Panc1 (cell line): ENCODE results near the gene GPNMB. TPM values are rescaled to one million over a fixed set of nuclear protein-coding genes. Genes with fewer than 3 reads are reported as not detected.

ENCODE experiments used
- total RNA-seq: library from RNA; stranded (reverse); gene quantifications from one replicate; pipeline ENCODE4 v1.2.1, GENCODE V29; 2021; ENCODE audit not compliant: unreplicated experiment

Gene GPNMB
- total RNA-seq, 1 experiment from 2014 or later = 2.1 TPM

Other genes with a start within 250 kb of the GPNMB start
- 52.3 TPM for gene HYCC1, start 232.6 kb upstream of the GPNMB start, total RNA-seq
- gene KLHL7, start 141.0 kb upstream of the GPNMB start, total RNA-seq = 33.8 TPM
- 30.3 TPM for gene NUP42, start 64.7 kb upstream of the GPNMB start, total RNA-seq
- gene MALSU1, start 52.6 kb downstream of the GPNMB start, total RNA-seq = 111 TPM
- gene IGF2BP3, start 223.7 kb downstream of the GPNMB start, total RNA-seq = 80.2 TPM